SH-SY5Y (cell line): Measurements from ENCODE around the gene PLEKHG4.

ENCODE experiments used
- GATA2 ChIP-seq: IDR thresholded peaks from 2 replicates; pipeline ENCODE4 v1.6.1; 2011; ENCODE audit warnings: mild to moderate bottlenecking, low read depth, low read length
- GATA3 ChIP-seq: IDR thresholded peaks from 2 replicates; pipeline ENCODE4 v1.6.1; 2011; ENCODE audit warnings: low read depth, mild to moderate bottlenecking, low read length, moderate library complexity

DNA sequence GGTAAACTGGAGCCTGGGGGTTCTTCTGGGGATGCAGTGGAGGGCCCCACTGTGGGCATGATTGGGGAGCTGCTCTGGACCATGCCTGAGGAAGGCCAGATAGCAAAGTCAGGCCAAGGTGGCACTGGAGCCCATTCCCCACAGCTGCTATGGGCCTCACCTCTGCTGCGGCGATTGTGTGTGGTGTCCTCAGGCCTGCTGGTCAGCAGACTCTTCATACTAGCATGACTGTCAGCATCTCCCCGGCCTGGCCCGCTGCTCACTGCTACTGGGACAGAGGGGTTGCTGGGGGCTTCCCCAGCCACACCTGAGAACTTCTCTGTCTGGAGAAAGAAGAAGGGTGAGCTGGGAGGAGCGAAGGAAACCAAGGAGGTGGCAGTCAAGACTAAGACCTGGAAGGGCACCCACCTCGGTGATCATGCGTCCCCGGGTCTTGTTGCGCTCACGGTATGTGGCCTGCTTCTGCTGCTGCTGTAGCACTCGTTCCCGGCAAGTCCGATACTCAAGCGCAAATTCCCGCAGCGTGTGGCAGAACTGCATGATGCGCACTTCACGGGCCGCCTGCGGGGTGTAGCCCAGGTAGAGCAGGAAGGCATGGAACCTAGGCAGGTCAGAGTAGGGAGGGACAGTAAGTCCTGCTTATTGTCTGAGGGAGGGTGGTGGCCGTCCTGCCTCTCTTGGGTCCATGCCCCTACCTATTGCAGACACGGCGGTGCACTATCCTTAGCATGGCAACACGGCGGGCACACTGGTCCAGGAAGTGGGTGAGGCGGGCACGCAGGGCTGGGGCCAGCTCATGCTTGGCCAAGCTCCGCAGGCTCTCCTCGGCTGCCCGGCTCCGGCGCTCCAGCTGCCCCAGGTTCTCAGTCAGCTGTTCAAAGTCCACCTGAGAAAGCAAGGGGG lies 49.2 kb upstream of the PLEKHG4 start:
- TF ChIP-seq GATA2: no peak
- no peak for TF ChIP-seq GATA3
